NCI-H2227 treated with DMSO at 0.1 percent for 48 hours (cell line): Measurements from ENCODE around the gene TMEM218.

Experiments used
- DNase-seq: peaks from one replicate; lab custom pipeline; 2025; lab: John Stamatoyannopoulos, UW

TMEM218 gene

DNA sequence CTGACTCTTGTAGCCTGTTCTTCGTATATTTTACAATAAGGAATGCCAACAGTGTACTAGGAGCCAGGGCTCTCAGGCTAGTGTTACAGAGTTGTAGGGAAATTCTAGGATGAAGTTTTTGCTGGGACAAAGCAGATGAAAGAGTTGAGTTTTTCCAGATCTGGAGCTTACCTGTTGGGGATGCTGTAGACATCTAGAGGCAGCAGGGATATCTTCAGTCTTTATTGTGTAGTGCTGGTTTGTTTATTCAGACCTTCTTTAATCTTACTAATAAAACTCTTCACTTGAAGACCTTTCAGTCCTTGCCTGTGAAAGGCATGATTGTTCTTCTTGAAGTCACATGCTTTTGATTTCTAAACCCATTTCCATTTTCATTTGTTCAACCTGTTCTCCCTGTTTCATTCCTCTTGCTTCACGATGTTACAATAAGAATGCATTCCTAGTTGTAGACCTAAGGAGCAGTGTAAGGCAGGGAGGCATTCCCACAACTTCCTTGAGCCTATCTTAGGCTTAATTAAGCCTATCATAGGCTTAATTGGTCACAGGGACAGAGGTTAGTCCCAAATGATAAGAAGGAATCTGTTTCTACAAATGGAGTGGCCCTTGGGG, 56.2 kb downstream of the TMEM218 start:
- no peak for DNase-seq

GRCh38 chr11:125053167-125053566, 58.3 kb downstream of the TMEM218 start:
- DNase-seq = no peak

GRCh38 chr11:125052047-125052446, 59.4 kb downstream of the TMEM218 start:
- no peak for DNase-seq

GRCh38 chr11:125049164-125049792, 62.1 kb downstream of the TMEM218 start:
- no peak for DNase-seq
